Hippocampal formation (tissue), 2 donors: Measurements from ENCODE around the gene XXYLT1.

Experiments
- DNase-seq, 2 donors: peaks; one replicate each; lab custom pipeline; 2025; lab: John Stamatoyannopoulos, UW

Gene XXYLT1

DNA sequence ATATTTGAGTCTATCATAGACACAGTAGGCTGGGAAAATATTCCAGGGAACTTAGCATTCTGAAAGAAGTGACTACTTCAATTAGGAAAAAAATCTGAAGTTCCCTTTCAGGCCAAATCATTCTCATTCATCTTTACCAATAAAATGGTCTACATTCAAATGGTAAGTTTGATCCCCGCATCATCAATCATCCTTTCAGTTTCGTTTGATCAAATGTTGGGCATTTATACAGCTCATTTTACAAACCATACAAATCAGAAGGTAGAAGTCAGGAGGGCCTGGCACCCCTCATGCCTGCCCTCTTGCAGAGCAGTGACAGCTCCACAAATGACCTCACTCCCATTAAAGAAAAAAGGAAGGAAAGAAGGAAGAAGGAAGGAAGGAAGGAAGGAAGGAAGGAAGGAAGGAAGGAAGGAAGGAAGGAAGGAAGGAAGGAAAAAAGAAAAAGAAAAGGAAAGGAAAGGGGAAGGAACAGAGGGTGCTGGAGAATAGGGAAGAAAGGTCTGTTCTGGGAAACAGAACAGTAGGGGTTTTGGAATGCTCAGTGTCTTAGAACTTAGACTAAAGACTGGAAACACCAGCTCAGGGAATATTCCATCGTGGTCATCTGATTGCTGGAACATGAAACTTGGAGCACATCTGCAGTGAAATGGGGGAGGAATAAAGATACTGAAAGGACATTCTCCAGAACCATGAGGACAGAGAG lies 86.1 kb downstream of the XXYLT1 start:
- no peak for DNase-seq

DNA sequence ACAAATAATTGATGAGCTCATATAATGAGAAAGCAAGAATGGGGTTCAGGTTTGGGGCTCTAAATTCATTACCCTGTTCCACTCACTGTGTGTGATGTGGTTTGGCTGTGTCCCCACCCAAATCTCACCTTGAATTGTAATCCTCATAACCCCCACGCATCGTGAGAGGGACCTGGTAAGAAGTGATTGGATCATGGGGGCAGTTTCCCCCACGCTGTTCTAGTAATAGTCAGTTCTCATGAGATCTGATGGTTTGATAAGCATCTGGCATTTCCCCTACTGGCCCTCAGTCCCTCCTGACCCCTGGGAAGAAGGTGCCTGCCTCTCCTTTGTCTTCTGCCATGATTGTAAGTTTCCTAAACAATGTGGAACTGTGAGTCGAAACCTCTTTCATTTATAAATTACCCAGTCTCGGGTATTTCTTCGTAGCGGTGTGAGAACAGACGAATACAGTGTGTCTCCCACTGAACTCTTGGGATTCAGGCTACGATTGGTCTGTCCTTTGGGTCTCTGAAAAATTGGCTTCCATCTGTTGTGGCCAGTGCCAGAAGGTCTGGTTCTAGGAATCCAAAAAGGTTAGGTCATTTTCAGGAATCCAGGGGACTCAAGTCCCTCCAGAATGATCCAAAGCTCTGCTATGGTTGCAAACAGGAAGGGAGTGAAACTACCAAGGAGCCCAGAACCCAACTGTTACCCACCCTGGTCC lies 87.7 kb downstream of the XXYLT1 start:
- DNase-seq, result no peak

DNA sequence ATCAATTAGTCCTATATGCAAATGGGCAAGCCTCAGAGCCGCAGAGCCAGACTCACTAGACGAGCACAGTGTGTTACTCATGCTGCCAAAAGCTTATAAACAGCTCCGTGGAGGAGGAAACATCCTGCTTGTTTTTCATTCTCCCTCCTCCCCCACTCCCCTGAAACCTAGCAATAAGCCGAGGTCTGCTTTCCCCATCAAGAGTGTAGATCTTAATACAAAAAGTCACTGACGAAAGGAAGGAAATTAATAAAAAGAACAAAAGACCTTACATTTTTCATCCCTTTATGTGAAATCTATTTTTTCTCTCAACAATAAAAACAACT lies 88.5 kb downstream of the XXYLT1 start:
- peak in 1 of 2 donors; percentile 46 for DNase-seq

DNA sequence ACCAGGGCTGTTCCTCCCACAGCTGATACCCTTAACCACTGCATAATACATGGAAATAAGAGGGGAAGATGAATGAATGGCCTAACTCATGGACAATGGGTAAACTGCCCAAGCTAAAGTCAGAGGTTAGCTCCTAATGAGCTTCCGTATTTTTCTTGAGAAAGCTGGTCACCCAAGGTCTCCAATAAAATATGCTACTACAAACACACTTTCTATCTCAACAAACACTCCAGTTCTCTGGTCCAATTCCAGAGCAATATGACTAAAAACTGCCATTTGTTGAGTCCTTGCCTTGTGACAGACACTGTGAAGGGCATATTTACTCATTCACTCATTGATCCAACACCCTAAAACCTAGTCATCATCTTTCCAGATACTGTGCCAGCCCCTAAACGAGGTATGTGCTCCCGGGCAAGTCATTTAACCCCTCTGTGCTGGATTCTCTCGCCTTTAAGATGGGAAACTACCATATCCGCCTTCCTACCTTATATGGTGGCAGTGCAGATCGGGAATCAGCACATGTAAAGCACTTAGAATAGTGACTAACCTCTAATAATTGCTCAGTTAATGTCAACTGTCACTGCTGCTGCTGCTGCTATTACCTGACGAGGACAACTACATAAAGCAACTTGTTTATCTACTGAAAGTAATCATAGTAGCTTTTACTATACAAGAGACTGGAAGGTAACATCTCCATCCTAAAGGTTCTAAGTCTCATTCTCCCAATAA lies 89.1 kb downstream of the XXYLT1 start:
- DNase-seq, result no peak

DNA sequence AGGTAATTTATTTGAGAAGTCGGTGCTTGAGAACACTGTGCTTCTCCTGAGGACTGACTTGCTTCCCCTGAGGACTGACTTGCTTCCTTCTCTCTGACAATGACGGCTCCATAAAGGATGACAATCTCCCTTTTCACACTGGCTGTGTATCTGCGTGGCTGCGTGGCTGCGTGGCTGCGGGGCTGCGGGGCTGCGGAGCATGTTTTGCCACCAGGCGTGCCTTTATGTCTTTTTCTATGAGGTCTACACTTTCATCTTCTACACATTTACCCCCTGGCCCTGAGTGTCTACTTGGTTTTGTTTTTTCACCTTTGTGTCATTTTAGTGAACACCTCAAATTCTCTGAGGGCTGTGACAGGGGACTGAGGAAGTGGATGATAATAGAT lies 89.9 kb downstream of the XXYLT1 start:
- no peak for DNase-seq

DNA sequence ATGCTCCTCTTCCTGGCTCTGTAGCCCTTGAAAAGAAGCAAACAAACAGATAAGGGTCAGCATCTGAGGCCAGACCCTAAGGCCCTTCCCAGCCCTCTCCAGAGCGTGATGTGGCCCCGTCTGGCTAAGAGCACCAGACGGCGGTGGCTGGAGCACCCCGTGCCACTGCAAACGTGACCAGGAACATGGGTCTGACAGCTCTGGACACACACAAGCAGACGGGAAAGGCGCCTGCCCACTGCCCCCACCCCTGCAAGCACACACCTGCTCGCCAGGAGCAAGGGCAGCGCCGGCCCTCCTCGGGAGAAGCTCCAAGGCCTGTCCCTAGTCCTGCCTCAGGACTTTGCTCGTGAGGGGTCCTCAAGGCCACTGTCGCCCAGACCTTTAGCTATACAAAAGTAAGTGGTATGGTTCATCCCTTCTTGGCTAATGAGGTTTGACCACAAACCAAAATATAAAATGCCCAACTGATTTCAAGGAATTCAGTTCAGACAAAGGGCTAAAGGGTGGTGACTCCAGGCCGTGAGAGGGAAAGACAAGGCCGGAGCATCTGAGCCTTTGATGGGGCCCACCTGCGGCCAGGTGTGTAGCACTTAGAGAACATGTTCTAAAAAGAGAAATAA lies 90.4 kb downstream of the XXYLT1 start:
- no peak for DNase-seq

DNA sequence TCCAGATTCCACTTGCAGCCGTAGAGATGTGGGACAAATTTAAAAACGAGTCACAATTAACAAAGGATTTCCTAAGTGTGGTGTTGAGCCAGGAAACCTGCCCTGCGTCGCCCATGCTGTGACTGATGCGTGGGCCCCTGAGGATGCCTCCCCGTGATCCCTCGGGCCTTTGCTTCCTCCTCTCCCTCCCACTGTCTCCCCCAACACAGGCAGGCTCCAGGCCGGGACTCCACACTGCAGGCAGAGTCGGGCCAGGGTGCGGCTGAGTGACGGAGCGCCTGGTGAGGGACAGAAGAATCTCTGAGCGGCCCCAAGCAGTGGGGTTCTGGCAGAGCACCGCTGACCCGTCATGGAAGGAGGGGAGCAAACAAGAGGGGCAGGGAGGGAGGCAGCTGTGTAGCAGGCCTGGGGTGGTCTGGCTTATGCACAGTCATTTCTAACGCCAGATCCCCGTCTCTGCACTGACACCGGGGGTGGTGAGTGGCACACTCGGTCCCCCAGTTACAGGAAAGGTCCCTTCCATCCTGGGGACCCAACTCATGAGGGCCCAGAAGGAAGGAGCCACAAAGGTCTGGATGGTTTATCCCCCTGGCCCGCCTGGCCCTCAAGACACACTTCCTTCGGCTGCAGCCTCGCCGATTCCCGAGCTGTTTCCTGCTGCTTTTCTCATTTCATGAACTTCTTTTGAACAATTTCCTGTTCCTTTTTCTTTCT lies 91.0 kb downstream of the XXYLT1 start:
- DNase-seq, result no peak

DNA sequence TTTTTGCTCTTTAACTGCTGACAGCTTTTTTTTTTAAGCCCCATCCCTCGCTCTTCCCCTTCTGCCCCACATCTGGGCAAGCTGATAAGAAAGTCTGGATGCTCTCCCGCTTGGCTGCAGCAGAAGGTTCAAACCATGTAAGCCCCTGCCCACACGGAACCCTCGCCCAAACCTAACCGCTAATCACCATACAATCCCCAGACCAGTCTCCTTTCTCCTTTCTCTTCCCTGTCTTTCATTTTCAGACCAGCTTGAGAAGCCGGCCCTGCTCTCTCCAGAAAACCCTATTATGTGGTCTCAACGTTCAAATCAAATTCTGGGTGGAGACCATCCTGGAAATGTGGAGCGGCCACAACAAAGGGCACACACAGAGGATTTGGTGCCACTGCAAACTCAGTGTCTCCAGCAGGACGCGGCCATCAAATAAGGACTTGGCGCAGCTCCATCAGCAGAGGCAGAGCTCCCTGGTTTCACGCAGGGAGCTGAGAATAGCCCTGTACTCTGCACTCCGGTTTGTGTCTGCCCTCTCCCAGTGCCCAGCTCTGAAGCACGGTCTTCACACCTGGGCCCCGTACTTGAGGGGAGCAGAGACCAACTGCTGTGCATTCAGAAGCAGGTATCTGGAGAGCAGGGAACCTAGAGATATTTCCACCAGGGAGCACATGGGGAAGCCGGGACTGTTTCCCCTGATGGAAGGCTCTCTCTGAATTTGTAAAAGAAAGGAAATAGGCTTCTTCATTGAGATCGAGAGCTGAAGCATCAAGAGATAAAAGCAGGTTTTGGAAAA lies 92.6 kb downstream of the XXYLT1 start:
- DNase-seq, result peak in 1 of 2 donors; percentile 28

DNA sequence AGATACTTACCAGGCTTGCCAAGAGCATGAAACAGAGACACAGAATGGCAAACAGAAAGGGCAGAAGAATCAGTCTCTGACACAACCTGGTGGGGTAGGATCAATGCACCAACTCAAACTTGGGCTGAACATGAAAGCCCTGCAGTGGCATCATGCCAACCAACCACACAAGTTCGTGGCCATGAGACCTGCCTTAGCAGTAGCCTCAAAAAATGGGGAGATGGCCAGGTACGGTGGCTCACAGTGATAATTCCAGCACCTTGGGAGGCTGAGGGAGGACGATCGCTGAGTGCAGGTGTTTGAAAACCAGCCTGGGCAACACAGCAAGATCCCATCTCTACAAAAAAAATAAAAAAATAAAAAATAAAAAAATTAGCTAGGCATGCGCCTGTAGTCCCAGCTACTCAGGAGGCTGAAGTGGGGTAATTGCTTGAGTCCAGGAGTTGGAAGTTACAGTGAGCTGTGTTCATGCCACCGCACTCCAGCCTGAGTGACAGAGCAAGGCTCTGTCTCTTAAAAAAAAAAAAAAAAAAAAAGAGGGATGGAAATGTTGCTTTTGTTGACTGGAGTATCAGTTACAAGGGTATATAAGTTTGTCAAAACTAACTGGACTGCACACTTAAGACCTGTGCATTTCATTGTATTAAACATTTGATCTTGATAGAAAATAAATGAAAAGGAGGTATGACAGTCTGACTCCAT lies 93.4 kb downstream of the XXYLT1 start:
- no peak for DNase-seq

DNA sequence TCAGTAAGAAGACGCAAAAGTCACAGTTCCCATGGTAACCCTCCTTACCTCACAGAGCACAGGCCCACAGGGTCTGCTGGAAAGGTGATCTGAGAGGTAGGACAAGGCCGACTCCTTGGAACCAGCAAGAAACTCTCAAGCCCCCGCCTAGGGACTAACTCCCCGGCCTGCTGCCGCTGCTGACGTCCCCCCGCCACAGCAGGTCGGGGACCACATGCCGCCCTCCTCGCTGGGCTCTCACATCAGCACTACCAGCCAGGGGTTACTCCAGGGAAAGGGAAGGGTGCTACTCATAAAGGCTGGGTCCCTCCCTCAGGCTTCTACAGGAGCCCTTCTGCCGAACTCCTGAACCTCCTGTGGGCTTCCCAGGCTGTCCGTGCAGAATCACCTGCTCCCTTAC lies 94.2 kb downstream of the XXYLT1 start:
- DNase-seq, result no peak

DNA sequence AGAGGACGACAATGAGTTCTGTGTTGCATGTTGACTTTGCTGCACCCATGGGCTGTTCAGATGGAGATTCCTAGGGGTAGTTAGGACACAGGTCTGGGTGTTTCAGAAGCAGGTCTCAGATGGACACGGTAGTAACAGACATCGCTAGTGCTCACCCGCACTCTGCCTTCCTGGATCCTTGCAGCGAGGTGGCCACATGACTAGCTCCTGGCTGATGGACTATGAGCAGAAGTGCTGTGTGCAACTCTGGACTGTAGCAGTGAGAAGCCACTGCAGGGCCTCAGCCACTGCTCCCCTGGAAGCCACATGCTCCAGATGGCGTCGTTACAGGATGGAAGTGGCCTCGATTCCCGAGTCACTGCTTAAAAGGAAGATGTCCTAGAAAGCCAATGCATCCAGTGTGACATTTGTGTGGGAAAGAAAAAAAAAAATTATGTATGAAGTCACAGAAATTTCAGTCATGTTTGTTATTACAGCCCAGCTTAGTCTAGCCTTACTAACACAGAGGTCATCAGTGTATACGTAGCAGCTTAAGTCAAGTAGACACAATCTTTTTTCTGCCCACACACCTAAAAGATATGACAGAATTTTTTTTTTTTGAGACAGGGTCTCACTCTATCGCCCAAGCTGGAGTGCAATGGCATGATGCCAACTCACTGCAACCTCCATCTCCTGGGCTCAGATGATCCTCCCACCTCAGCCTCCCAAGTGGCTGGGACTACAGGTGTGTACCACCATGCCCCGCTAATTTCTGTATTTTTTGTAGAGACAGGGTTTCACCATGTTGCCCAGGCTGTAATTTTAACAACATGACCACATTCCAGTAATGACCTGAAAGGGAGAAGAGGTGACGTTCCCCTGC lies 95.3 kb downstream of the XXYLT1 start:
- no peak for DNase-seq

DNA sequence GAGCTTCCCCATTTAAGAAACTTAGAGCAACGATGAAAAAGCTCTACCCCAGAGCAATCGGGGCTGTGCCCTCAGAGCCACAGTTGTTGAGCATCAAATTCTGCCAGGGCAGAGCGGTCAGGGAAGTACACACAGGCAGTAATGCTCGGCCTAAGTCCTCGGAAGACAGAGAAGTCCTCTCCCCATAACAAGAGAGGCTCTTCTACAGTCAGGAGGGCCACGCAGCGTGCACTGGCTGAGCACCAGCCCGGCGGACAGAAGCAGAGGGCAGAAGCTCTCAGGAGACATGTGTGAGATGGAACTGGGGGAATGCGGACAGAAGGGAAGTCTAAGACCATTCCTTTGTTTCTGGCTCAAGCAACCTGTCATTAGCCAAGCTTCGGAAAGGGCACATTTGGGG lies 95.9 kb downstream of the XXYLT1 start:
- DNase-seq, result no peak

DNA sequence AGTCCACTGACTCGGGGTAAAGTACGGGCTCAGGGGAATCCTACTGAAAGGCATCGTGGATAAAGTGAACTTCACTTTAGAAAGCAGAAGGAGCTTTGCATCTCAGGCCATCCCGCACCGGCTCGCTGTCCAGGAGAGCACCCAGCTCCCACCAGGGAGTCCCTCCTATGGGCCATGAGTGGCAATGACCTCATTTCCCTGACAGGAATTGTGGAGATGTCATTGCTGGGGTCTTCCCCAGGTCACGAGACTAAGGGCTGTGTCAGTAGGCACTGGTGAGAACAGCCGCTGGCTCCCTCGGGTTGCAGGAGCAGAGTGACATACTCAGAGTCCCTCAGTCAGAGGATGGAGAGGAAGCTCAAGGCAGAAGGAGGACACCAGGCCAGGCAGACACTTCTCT lies 97.3 kb downstream of the XXYLT1 start:
- DNase-seq, result no peak

DNA sequence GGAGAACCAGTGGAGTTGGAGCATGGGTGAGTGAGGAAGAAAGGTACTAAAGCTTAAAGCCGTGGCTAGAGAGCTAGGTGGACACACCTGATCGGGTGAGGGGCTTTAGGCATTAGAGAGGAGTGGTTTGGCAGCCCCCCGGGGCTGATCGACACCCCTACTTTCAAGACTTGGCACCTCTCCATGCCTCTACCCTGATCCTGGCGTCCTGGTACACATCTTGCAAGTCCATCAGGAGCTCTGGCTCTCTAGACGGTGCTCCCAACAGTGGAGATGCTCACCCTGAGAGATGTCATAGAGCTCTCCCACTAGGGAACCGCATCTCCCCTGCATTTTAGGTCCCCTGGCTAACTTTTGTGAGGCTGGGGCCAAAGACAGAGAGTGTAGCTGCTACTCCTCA lies 98.1 kb downstream of the XXYLT1 start:
- DNase-seq, result no peak

DNA sequence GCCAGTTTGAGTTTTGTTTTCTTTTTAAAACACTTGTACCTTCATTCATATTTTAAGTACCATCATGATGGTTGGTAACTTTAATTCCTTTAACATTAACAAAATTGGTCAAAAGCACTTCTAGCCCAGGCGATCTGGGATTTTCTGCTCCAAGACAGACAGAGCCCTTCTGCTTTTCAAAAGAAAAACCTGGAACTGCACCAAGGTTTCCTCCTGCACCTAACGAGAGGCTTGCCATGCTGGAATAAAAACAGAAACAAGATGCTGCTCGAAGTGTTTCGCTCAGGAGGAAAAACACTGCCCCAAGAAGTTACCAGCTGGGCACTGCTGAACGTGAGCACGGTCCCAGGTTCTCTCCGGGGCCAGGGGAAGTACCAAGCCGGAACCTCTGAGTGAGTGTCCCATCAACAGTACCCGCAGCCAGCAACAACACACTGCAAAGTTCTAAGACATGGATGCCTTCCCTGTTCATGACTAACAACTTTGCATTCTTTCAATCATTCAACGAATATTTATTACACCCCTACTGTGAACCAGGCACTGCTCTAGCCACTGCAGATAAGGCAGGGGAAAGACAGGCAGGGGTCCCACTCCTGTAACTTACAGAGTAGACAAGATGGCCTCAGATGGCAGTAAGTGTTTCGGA lies 98.8 kb downstream of the XXYLT1 start:
- no peak for DNase-seq

DNA sequence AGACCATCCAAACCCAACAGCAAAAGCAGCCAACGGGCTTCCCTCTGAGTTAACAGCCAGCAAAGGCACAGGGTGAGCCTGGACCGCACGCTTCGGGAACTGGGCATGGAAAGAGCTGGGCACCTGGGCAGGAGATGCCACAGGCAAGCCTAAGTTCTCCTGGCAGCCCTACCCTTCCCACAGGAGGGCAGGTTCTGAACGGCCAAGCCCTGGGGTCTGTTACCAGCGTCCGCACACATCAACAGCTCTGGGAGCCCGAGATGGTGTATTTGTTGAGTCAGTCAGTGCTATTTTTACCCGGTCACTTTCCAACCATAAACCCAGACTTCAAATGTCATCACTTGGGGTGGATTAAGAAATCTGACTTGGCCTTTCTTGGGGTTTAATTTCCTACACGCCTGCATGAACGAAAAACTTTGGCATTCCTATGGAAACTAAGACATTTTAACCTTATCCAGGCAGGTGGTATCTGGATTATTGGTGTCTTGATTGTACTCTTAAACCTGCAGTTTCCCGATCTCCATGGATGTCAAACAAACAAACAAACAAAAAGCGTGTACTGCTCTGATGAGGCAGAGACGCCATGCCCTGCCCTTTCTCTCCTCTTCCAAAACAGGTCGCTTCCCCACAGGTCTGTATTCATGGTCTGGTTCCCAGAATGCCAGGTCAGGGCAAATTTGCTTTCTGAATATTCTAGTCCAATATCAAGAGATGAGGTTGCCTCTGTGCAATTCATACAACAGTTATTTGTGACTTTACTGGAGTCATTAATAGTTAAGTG lies 99.7 kb downstream of the XXYLT1 start:
- DNase-seq, result no peak

DNA sequence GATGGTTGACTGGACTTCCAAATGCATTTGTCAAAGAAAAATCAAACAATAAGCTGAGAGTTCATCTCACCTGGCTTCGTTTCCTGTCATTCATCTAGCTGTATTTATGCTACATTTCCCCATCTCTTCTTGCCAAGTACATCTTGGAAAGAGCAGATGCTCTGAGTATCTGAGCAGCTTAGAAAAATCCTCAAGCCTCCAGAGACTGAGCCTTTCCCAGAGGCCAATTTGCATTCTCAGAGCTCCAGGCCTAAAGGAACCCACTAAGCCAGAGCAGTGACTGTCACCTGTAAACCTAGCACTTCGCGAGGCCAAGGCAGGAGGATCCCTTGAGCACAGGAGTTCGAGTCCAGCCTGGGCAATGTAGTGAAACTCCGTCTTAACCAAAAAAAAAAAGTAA lies 100.5 kb downstream of the XXYLT1 start:
- no peak for DNase-seq

DNA sequence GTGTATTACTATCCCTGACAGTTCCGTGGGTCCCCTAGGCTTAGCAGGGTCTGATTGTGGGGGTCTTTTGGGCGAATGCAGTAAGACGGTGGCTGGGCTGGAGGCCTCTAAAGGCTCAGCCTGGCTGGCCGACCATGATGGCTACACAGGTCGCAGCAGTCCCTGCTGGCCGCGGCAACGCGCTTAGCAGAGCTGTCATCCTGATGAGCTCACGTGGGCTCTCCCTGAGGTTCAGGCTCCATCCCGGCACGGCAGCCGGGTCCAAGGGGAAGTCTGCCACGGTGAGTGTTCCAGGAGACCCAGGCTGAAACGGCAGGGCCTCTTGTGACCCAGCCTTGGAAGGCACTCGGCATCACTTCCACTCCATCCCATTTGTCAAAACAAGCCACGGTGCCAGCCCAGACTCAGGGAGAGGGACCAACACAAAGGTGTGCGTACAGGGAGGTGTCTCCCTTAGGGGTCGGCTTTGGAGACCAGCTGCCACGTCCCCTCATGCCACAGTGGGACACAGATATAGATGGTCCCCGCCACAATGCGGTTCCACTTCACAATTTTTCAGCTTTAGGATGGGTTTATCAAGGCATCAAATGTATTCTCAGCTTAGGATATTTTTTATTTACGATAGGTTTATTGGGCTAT lies 101.8 kb downstream of the XXYLT1 start:
- DNase-seq, result no peak
